HepG2 (cell line): ENCODE results near the gene CABP5. TPM values are rescaled to one million over a fixed set of nuclear protein-coding genes. Genes with fewer than 3 reads are reported as not detected.

Experiments used
- SP4 ChIP-seq: sonication (generic); formaldehyde crosslinking; IDR thresholded peaks from 2 replicates; pipeline ENCODE4 v1.8.1; 2023; ENCODE audit warnings: mild to moderate bottlenecking, missing genetic modification reagents
- ZNF570 ChIP-seq: sonication (generic); formaldehyde crosslinking; IDR thresholded peaks from 2 replicates; pipeline ENCODE4 v1.4.0; 2020; ENCODE audit warnings: mild to moderate bottlenecking, missing genetic modification reagents, borderline replicate concordance
- ZNF775 ChIP-seq: sonication (generic); formaldehyde crosslinking; IDR thresholded peaks from 2 replicates; pipeline ENCODE4 v1.4.0; 2020; ENCODE audit warnings: missing genetic modification reagents, mild to moderate bottlenecking, moderate library complexity, borderline replicate concordance
- polyA plus RNA-seq, 8 experiments: library from polyadenylated mRNA; depleted of rRNA in 3 of 8; stranded (reverse) in 7 of 8; unstranded in 1 of 8; fragments of >200 nt; fragmentation: Illumina TruSeq in 4 of 8; extraction: Trizol in 4 of 8; gene quantifications; 2 replicates each; pipeline versions ENCODE4 v1.2.1 to v1.2.3, GENCODE V29; 2011 to 2016; ENCODE audit warnings: low read depth in 4 of 8, missing spikeins in 1 of 8, mixed read lengths in 1 of 8; ENCODE audit not compliant: insufficient read depth in 1 of 8
- total RNA-seq, 5 experiments: library from RNA; depleted of rRNA; stranded (reverse); fragments of >200 nt; fragmentation: Illumina TruSeq; extraction: Trizol; gene quantifications; 2 replicates each; pipeline ENCODE4 v1.2.3, GENCODE V29; 2016; ENCODE audit warnings: low read depth in 1 of 5
- TF ChIP-seq, protein P1 (sequence below): IDR thresholded peaks from 2 replicates; pipeline ENCODE4 v1.6.1; 2016; ENCODE audit warnings: low read depth, missing genetic modification reagents, missing compliant biosample characterization
- TF ChIP-seq, protein P2 (sequence below): sonication (generic); formaldehyde crosslinking; IDR thresholded peaks from 2 replicates; pipeline ENCODE4 v1.5.1; 2020; ENCODE audit warnings: missing genetic modification reagents, mild to moderate bottlenecking, borderline replicate concordance
- TF ChIP-seq, protein P3 (sequence below), 2 experiments: sonication (generic) in 1 of 2; formaldehyde crosslinking in 1 of 2; IDR thresholded peaks; 2 replicates each; pipeline versions ENCODE4 v1.4.0 to v1.6.1; 2018 to 2020; ENCODE audit warnings: missing genetic modification reagents in 2 of 2, borderline replicate concordance in 1 of 2, low read depth in 1 of 2, mild to moderate bottlenecking in 1 of 2, missing biosample characterization in 1 of 2

The CABP5 gene
- total and polyA plus RNA-seq, 2 of the 13 experiments (the other 11 are each of a cell fraction or from before 2014, with no cell fraction given): not detected

DNA sequence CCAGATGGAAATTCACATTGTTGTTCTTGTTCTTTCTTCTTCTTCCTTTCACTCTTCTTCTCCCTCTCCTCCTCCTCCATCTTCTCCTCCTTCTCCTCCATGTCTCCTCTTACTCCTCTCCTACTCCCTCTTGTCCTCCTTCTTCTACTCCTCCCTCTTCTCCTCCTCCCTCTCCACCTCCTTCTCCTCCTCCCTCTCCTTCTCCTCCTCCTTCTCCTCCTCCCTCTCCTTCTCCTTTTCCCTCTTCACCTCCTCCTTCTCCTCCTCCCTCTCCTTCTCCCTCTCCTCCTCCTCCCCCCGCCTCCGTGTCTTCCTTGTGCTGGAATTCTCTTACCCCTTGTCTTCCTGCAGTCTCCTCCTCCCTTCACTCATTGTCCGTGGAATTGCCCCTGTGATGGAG, 18.4 kb downstream of the CABP5 start (continued):
- TF ChIP-seq, protein P1, sequence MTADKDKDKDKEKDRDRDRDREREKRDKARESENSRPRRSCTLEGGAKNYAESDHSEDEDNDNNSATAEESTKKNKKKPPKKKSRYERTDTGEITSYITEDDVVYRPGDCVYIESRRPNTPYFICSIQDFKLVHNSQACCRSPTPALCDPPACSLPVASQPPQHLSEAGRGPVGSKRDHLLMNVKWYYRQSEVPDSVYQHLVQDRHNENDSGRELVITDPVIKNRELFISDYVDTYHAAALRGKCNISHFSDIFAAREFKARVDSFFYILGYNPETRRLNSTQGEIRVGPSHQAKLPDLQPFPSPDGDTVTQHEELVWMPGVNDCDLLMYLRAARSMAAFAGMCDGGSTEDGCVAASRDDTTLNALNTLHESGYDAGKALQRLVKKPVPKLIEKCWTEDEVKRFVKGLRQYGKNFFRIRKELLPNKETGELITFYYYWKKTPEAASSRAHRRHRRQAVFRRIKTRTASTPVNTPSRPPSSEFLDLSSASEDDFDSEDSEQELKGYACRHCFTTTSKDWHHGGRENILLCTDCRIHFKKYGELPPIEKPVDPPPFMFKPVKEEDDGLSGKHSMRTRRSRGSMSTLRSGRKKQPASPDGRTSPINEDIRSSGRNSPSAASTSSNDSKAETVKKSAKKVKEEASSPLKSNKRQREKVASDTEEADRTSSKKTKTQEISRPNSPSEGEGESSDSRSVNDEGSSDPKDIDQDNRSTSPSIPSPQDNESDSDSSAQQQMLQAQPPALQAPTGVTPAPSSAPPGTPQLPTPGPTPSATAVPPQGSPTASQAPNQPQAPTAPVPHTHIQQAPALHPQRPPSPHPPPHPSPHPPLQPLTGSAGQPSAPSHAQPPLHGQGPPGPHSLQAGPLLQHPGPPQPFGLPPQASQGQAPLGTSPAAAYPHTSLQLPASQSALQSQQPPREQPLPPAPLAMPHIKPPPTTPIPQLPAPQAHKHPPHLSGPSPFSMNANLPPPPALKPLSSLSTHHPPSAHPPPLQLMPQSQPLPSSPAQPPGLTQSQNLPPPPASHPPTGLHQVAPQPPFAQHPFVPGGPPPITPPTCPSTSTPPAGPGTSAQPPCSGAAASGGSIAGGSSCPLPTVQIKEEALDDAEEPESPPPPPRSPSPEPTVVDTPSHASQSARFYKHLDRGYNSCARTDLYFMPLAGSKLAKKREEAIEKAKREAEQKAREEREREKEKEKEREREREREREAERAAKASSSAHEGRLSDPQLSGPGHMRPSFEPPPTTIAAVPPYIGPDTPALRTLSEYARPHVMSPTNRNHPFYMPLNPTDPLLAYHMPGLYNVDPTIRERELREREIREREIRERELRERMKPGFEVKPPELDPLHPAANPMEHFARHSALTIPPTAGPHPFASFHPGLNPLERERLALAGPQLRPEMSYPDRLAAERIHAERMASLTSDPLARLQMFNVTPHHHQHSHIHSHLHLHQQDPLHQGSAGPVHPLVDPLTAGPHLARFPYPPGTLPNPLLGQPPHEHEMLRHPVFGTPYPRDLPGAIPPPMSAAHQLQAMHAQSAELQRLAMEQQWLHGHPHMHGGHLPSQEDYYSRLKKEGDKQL (CRISPR knock-in tag): no peak
- TF ChIP-seq ZNF570 (CRISPR knock-in tag) (no peak), SP4 (CRISPR knock-in tag) (no peak), ZNF775 (no peak)
- TF ChIP-seq, protein P2, sequence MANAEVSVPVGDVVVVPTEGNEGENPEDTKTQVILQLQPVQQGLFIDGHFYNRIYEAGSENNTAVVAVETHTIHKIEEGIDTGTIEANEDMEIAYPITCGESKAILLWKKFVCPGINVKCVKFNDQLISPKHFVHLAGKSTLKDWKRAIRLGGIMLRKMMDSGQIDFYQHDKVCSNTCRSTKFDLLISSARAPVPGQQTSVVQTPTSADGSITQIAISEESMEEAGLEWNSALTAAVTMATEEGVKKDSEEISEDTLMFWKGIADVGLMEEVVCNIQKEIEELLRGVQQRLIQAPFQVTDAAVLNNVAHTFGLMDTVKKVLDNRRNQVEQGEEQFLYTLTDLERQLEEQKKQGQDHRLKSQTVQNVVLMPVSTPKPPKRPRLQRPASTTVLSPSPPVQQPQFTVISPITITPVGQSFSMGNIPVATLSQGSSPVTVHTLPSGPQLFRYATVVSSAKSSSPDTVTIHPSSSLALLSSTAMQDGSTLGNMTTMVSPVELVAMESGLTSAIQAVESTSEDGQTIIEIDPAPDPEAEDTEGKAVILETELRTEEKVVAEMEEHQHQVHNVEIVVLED (CRISPR knock-in tag): no peak
- TF ChIP-seq, protein P3, sequence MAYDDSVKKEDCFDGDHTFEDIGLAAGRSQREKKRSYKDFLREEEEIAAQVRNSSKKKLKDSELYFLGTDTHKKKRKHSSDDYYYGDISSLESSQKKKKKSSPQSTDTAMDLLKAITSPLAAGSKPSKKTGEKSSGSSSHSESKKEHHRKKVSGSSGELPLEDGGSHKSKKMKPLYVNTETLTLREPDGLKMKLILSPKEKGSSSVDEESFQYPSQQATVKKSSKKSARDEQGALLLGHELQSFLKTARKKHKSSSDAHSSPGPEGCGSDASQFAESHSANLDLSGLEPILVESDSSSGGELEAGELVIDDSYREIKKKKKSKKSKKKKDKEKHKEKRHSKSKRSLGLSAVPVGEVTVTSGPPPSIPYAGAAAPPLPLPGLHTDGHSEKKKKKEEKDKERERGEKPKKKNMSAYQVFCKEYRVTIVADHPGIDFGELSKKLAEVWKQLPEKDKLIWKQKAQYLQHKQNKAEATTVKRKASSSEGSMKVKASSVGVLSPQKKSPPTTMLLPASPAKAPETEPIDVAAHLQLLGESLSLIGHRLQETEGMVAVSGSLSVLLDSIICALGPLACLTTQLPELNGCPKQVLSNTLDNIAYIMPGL (CRISPR knock-in tag; IDR thresholded peaks at IDR 0.05; ENCODE audit: borderline replicate concordance in 1 of 2, low read depth in 1 of 2): no peak
